ENCODE results near the gene LRRC15. TPM values are rescaled to one million over a fixed set of nuclear protein-coding genes. Genes with fewer than 3 reads are reported as not detected.

Gene LRRC15
- total RNA-seq, 1 experiment from 2014 or later: 0.28 TPM

- intact Hi-C loops (cut with micrococcal nuclease; ENCODE audit: unreplicated experiment): no loop called here
- DNase-seq (ENCODE audit: low read depth, low spot score): no peak
- CTCF ChIA-PET: no interaction called here
Observed at GRCh38 chr3:194330579-194330978, 39.0 kb downstream of the LRRC15 start.

GRCh38 chr3:194330160-194330559 lies 39.4 kb downstream of the LRRC15 start:
- H3K27ac ChIP-seq (ENCODE audit: low read length): no peak overlapping the region
- CTCF ChIA-PET: no interaction called here
- POLR2A ChIA-PET: no interaction called here

More at GRCh38 chr3:194330579-194330978, 39.0 kb downstream of the LRRC15 start:
- Histone ChIP-seq H3K36me3 (ENCODE audit: control insufficient read depth, insufficient read depth, low read length) (no peaks in the 10 kb centered on the region), H3K9me3 (ENCODE audit: control insufficient read depth, insufficient read depth, low read depth, low read length) (no peaks in the 10 kb centered on the region), H3K4me1 (ENCODE audit: control insufficient read depth, insufficient read depth, low read length) (no peaks in the 10 kb centered on the region; the same call in 1 of the 2 replicates), H3K27ac (ENCODE audit: low read length) (no peak overlapping the region), H3K27me3 (ENCODE audit: control insufficient read depth, insufficient read depth, low read length) (no peaks in the 10 kb centered on the region), H3K4me3 (ENCODE audit: low read depth in 2 of 2, low read length in 2 of 2) (no peak overlapping the region)
- BruUV-seq (replicated peaks): no TSS peak
- in situ Hi-C loops (cut with HindIII; ENCODE audit: low pct_unique_long_range_greater_than_20kb, low sequenced_read_pairs): no loop called here
- ATAC-seq: no peak
- POLR2A ChIA-PET: interaction anchor here (0.6 kb wide), 1 partner anchor 314 kb away, joined by 4 read pairs; no protein-coding TSS in a partner anchor
- TF ChIP-seq REST (IDR thresholded peaks at IDR 0.05; ENCODE audit: insufficient read depth in 1 of 2, low read depth in 2 of 2, low read length in 1 of 2): no peak
- no peak for TF ChIP-seq POLR2AphosphoS5 (IDR thresholded peaks at IDR 0.05; ENCODE audit: low read depth, low read length)
- TF ChIP-seq SIN3A (IDR thresholded peaks at IDR 0.05; ENCODE audit: borderline replicate concordance, insufficient read depth, low read depth, low read length): no peak
- TF ChIP-seq TCF7L2 (IDR thresholded peaks at IDR 0.05; ENCODE audit: low read depth, low read length): no peak
- no peak for TF ChIP-seq CTCF (IDR thresholded peaks at IDR 0.05)

More at GRCh38 chr3:194330160-194330559, 39.4 kb downstream of the LRRC15 start:
- intact Hi-C loops (cut with micrococcal nuclease; ENCODE audit: unreplicated experiment): no loop called here
- ATAC-seq (no peak), DNase-seq (ENCODE audit: low read depth, low spot score) (no peak)
- BruUV-seq (replicated peaks): no TSS peak
- no peaks in the 10 kb centered on the region; the same call in 1 of the 2 replicates for H3K4me1 ChIP-seq (ENCODE audit: control insufficient read depth, insufficient read depth, low read length)
- H3K9me3 ChIP-seq (ENCODE audit: control insufficient read depth, insufficient read depth, low read depth, low read length): no peaks in the 10 kb centered on the region
- no peaks in the 10 kb centered on the region for H3K36me3 ChIP-seq (ENCODE audit: control insufficient read depth, insufficient read depth, low read length)
- no peak for TF ChIP-seq SIN3A (IDR thresholded peaks at IDR 0.05; ENCODE audit: borderline replicate concordance, insufficient read depth, low read depth, low read length)
- TF ChIP-seq TCF7L2 (IDR thresholded peaks at IDR 0.05; ENCODE audit: low read depth, low read length): no peak
- no peak for TF ChIP-seq POLR2AphosphoS5 (IDR thresholded peaks at IDR 0.05; ENCODE audit: low read depth, low read length)
- TF ChIP-seq REST (IDR thresholded peaks at IDR 0.05; ENCODE audit: insufficient read depth in 1 of 2, low read depth in 2 of 2, low read length in 1 of 2): no peak
- TF ChIP-seq CTCF (IDR thresholded peaks at IDR 0.05): no peak
- no peaks in the 10 kb centered on the region for H3K27me3 ChIP-seq (ENCODE audit: control insufficient read depth, insufficient read depth, low read length)
- in situ Hi-C loops (cut with HindIII; ENCODE audit: low pct_unique_long_range_greater_than_20kb, low sequenced_read_pairs): no loop called here
- H3K4me3 ChIP-seq (ENCODE audit: low read depth in 2 of 2, low read length in 2 of 2): no peak overlapping the region
